ENCODE data around the gene C1orf174.

Gene C1orf174

DNA sequence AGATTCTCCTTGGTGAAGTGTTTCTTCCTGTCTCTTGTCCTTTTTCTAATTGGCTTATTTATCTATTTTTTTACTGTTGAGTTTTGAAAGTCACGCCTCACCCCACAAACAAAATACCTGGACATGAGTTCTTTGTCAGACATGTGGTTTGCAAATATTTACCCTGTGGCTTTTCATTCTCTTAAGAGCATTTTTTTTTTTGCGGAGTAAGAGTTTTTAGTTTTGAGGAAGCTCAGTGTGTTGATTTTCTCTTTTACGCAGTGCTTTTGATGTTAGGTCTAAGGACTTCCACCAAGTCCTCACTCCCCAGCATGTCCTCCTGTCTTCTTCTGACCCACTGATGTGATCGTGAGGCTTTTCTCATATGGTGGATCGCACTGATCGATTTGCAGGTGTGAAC lies 35.2 kb downstream of the C1orf174 start:
- DNase-seq = no peak

DNA sequence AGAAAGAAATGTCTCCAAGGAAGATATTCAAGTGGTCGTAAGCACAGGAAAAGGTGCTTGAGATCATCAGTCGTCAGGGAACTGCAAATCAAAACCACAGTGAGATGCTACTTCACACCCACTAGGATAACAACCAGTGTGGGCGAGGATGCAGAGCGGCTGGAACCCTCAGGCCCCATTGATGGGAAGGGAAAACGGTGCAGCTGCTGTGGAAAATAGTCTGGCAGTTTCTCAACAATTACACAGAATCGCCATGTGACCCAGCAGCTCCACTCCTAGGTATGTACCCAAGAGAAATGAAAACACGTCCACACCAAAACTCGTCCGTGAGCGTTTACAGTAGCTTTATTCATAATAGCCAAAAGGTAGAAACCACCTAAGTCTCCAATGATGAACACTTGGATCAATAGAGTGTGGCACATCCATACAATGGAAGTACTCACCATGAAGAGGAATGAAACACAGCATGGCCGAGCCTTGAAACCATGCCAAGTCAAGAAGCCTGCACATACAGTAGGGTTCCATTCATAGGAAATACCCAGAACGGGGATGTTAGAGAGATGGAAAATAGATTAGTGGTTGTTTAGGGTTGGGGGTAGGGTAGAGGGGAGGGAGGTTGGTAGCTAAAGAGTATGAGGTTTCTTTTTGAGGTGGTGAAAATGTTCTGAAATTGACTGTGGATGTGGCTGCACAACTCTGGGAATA lies 36.7 kb downstream of the C1orf174 start:
- no peak for DNase-seq

DNA sequence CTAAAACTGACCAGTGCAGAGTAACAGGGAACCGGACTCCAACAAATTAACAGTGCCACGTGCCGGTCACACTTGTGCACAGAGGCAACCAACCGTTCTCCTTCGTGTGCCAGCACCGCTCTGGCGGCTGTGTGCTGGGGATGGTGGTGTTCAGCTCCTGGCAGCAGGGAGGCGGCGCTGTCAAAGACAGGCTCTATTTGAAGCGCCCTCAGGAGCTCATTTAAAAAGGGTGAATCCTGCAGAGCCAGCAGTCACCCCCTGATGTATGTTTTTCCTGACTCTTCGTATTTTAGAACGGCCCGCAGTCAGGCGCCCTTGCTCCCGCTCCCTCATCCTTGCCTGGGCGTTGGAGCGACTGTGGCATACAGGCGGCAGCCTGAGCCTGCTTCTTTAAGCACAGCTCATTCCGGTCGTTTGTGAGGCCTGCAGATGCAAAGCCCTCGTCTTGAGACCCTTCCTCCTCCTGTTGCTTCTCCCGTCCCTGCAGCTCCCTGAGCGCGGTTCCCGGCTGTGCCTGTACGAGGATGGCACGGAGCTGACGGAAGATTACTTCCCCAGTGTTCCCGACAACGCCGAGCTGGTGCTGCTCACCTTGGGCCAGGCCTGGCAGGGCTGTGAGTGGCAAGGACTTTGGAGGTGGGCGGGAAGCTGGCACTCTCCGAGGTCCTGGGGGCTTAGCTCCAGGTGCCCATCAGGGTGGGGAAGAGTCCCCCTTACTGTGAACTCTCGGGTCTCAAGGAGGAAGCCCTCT lies 41.7 kb downstream of the C1orf174 start:
- DNase-seq = no peak

DNA sequence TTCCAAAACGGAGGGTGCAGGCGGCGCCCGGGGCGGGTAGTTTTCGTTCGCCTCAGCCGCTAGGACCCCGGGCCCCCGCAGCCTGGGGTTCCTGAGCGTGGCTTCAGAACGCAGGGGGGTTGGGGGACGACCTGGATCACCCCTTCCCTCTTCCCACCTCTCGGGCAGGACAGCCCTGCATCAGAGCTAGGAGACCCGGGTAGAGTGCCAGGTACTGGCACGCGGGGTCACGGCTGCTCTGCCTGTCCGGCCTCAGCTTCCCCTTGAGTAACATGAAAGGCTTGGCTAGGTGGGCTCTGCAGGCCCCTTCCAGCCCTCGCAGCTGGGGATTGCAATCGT lies 42.3 kb downstream of the C1orf174 start:
- no peak for DNase-seq

DNA sequence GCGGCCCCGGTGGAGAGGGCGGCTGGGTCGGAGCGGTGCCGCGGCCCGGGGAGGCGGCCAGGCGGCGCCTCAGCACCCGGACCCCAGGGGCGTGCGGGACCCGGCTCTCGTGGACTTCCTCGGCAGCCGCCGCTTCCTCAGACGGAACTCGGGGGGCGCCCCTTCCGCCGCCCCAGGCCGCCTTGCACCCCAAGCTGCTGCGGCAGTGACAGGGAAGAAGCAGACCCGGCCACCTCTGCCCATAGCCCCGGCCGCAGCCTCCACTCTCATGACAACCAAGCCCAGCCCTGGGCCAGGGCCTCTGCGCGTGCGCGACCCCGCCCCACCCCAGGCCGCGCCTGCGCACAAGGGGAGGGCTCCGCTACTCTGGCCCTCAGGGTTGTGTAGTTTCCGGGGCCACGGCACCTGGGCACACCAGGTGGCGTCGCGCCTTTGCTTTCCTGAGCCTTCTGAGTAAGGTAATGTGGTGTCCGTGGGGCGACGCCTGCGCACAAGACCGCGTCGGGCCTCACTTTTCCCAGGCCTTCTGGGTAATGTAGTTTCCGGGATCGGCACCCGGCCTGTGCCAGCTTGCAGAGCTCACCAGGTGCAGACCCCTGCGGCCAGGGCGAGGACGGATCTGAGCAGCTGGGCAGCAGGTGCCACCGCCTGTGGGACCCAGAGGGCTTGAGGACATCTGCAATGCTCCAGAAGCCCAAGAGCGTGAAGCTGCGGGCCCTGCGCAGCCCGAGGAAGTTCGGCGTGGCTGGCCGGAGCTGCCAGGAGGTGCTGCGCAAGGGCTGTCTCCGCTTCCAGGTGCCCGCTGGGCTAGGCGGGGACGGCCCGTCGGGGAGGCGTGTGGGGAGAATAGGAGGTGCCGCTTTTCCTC lies 42.9 kb downstream of the C1orf174 start, which contains the start of the genes CEP104 and DFFB:
Gene CEP104 (minus strand): TSS at position 289 of the 868 bp plus-strand sequence. CDS start 4,804 bp downstream, outside the sequence.
Gene DFFB (plus strand): TSS at position 554 of the 868 bp plus-strand sequence. CDS start 128 bp downstream, at position 682.
- peak; percentile 97 for DNase-seq

DNA sequence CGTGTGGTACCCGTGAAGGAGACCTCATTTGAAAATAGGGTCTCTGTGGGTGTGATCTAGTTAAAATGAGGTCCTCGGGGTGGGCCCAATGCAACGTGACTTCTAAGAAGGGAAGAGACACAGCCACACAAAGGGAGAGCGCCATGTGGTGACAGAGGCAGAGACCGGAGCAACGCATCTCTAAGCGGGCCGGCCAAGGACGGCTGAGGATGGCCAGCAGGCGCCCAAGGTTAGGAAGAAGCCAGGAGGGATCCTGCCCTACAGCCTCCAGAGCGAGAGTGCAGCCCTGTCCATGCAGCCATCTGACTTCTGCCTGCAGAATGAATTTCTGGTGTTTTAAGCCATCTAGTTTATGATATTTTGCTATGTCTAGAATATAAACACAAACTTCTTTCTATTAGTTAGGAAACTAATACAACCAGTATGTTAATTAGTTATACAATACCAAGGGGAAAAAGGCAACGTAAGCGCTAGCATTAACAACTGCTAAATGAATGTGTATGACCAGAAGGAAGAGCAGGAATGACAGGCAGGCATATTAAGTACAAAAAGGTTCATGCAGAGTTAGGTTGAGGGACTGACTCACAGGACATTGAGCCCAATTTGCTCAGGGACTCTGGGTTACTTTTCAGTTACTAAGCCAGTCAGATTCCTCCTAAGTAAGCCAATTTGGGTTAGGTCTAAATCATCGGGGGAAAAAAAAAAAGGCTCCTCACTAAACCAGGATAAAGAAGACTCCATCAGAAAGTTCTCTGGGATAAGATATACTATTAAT lies 47.2 kb downstream of the C1orf174 start:
- no peak for DNase-seq

DNA sequence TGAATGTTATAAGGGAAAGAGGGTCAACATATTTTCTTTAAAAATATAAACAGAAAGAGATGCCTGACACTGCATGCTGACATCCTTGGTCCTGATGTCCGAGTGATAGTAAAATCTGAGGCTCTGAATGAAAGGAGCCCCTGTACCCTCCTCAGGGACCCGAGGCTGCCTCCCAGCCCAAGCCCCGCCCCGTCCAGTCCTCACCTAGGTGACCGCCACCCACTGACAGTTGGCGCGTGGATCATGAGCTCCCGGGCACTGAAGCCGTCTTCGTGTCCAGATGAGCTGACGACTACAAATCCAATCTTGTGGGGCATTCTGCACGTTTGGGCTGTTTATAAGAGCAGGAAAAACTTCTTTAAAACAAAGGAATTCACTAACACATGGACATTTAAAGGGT lies 48.0 kb downstream of the C1orf174 start:
- DNase-seq = no peak

DNA sequence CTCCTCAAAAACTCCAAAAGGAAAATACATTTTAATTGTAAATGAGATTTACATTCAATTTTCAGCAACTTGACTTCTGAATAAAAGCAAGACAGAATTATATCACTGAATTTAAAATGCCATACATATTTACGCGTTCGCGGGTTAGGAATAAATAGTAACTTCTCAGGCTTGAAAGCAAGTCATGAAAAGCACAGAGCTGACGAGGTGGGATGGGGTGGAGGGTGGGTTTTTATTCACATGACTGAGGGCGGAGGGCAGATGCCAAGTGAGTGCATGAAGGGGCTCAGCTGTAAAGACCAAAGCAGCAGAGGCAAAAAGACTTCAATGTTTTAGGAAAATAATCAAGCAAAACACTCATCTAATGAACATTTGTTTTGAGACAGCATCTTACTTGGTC lies 48.8 kb downstream of the C1orf174 start:
- DNase-seq = no peak

DNA sequence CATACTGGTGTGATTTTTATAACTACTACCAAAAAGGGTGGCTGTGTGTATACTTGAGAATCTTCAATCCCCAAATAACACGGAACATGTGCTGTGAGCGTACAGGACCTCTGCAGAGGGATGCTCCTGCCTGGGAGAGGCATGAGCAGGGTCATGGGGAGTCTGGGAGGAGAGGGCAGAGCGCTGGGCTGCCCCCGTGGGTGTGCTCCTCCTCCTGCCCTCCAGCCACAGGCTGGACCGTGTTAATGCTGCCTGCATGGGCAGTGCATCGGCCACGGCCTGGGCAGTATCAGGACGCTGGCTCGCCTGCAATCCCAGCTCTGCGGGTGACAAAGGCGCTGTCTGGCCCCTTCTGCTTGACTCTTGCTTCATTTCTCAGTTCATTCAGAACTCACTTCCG lies 49.2 kb downstream of the C1orf174 start:
- no peak for DNase-seq

DNA sequence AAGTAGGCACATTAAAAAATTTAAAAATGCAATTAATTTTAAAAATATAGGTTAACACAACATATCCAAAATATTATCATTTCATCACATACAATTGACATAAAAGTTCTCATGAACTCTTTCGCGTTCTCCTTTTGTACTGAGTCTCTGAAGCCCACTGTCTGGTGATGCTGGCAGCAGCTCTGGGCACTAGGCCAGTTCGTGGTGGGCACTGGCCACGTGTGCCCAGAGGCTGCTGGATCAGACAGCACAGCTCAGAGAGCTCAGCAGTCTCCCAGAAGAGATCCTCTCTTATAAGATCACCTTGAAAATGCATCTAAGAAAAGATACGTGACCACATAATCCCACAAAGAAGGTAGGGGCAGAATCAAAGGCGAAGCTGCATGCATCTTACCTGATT lies 53.0 kb downstream of the C1orf174 start:
- no peak for DNase-seq

DNA sequence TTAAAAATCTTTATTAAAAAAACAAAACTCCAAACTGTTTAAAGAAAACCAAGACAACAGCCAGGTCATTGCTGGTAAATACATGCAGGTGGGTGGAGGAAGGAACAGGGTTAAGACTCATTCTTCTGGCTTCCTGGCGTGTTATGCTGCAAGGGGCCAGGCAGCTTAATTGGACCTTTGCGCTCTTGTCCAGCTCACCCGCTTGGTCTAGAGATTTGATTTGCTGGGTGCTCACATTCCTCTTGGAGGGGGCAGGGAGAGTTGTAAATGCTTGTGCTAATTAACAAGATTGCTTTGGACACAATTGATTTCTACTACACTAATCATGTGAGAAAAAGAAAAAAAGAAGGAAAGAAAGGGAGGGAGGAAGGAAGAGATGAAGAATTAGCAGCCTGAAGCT lies 53.5 kb downstream of the C1orf174 start:
- DNase-seq = no peak

DNA sequence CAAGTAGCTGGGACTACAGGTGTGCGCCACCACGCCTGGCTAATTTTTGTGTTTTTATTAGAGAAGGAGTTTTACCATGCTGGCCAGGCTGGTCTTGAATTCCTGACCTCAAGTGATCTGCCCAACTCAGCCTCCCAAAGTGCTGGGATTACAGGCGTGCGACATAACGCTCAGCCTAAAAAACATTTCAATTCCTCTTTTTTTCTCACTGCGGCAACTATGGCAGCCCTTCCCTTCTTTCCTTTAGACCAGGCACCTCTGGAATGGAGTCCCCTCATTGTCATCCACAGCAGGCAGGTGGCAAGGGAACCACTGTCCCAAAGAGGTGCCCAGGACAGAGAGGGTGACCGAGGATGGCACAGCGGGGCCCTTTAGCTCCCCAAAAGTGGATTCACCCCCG lies 57.2 kb downstream of the C1orf174 start:
- no peak for DNase-seq

DNA sequence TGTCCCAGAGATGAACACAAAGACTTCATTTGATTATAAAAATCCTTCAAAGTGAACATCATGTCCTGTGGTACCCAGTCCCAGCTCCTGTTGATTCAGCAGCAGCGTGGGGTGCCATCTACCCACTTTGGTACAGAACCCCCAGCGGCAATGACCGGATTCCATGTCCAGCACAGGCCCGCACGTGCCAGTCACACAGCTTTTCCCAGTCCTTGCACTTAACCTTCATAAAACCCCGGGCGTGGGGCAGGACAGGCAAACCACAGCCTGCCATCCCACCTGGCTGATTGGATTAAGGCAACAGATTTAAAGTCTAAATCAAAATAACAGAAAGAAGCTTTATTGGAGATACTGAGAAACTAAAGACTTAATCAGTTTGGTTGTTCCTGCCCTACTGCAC lies 58.6 kb downstream of the C1orf174 start:
- no peak for DNase-seq
